ENCODE measurements around the gene PSAT1.

DNA sequence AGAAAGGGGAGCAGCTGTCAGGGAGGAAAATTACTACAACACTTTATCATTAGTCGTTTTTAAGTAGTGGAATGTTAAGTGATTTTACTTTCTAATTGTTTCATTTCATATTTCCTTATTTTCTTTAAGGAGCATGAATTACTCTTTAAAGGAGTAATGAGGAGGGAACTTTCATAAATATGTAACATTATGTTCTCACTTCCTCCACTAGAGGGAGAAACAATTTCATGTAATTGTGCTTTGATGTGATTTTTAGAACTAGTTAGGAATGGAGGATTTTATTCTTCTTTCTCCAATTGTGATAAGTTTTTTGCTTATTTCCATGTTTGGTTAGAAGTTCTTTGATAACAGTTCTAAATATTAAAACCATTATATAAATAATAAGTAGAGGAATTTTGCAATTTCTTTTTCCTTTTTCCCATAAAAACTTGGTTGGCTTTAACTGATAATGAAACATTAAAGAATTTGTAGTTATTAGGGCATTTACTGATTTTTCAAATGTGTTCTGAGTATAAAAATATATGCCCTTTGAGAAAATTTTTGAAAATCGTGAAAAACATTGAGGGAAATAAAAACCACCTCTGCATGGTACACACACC is 35.4 kb upstream of the PSAT1 start:
- TF ChIP-seq, protein P1, sequence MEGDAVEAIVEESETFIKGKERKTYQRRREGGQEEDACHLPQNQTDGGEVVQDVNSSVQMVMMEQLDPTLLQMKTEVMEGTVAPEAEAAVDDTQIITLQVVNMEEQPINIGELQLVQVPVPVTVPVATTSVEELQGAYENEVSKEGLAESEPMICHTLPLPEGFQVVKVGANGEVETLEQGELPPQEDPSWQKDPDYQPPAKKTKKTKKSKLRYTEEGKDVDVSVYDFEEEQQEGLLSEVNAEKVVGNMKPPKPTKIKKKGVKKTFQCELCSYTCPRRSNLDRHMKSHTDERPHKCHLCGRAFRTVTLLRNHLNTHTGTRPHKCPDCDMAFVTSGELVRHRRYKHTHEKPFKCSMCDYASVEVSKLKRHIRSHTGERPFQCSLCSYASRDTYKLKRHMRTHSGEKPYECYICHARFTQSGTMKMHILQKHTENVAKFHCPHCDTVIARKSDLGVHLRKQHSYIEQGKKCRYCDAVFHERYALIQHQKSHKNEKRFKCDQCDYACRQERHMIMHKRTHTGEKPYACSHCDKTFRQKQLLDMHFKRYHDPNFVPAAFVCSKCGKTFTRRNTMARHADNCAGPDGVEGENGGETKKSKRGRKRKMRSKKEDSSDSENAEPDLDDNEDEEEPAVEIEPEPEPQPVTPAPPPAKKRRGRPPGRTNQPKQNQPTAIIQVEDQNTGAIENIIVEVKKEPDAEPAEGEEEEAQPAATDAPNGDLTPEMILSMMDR (IDR thresholded peaks at IDR 0.05), result peak; percentile 43 to 85 (median 44)
- no peak for TF ChIP-seq POLR2A (IDR thresholded peaks at IDR 0.05)

Data from testis (tissue), 2 donors.